A549 (cell line): ENCODE results near the gene MLXIPL. TPM values are rescaled to one million over a fixed set of nuclear protein-coding genes. Genes with fewer than 3 reads are reported as not detected.

ENCODE experiments used
- ATAC-seq, 2 experiments: fragments of 200-7000 bp in 1 of 2; fragments of >200 bp in 1 of 2; cut with Nextera tagmentation in 1 of 2; cut with Tn5 transposase in 1 of 2; 3 replicates each; pipeline versions ENCODE4 v1.8.0 to v1.9.1; 2018 to 2020; ENCODE audit warnings: mild to moderate bottlenecking in 1 of 2, moderate library complexity in 1 of 2
- CTCF ChIA-PET: fragments of 300-600 bp; sonication (Branson Sonifier 250); formaldehyde crosslinking; extraction: SDS; loops from one replicate; lab custom pipeline; 2021; ENCODE audit warnings: antibody characterized with exemption, inconsistent platforms; lab: Yijun Ruan, JAX
- POLR2A ChIA-PET: fragments of 350-600 bp; formaldehyde crosslinking; extraction: SDS; loops from one replicate; lab custom pipeline; 2021; ENCODE audit warnings: antibody characterized with exemption, inconsistent platforms; lab: Yijun Ruan, JAX
- DNase-seq, 2 experiments: peaks; one replicate each; pipeline versions ENCODE4 v3.0.0 to v3.0.0-alpha.2; 2011 to 2016; ENCODE audit warnings: low read depth in 1 of 2, low spot score in 1 of 2
- FAIRE-seq: peaks from 2 replicates; lab custom pipeline; 2011; peaks lifted over from hg19 to GRCh38; lab: Jason Lieb, UNC
- H3K27ac ChIP-seq, 2 experiments: fragments of >200 bp; sonication (Bioruptor Twin); formaldehyde crosslinking; 3 replicates each; pipeline ENCODE4 v1.5.1; 2016 to 2017
- H3K4me1 ChIP-seq: fragments of >200 bp; sonication (Bioruptor Twin); formaldehyde crosslinking; 3 replicates; pipeline ENCODE4 v1.6.1; 2016
- H3K4me2 ChIP-seq: fragments of >200 bp; sonication (Bioruptor Twin); formaldehyde crosslinking; 3 replicates; pipeline ENCODE4 v1.6.1; 2016
- H3K4me3 ChIP-seq: fragments of >200 bp; sonication (Bioruptor Twin); formaldehyde crosslinking; 3 replicates; pipeline ENCODE4 v1.5.1; 2016
- H3K9me3 ChIP-seq: fragments of >200 bp; sonication (Bioruptor Twin); formaldehyde crosslinking; 3 replicates; pipeline ENCODE4 v1.6.1; 2016
- ATOH8 ChIP-seq: fragments of 250-450 bp; sonication (Bioruptor Pico); IDR thresholded peaks from 2 replicates; pipeline ENCODE4 v1.5.0; 2020; ENCODE audit warnings: low read depth, mild to moderate bottlenecking, moderate library complexity
- CEBPB ChIP-seq, 2 experiments: fragments of >200 bp in 1 of 2; sonication (Bioruptor Twin) in 1 of 2; formaldehyde crosslinking in 1 of 2; IDR thresholded peaks; 2 replicates each; pipeline ENCODE4 v1.6.1; 2012 to 2016
- CHD4 ChIP-seq: fragments of 200-600 bp; sonication (generic); IDR thresholded peaks from 2 replicates; pipeline ENCODE4 v1.6.1; 2016; ENCODE audit warnings: antibody characterized with exemption, mild to moderate bottlenecking, borderline replicate concordance
- E2F6 ChIP-seq: IDR thresholded peaks from 2 replicates; pipeline ENCODE4 v1.6.1; 2012; ENCODE audit warnings: low read depth, borderline replicate concordance
- ESRRA ChIP-seq: fragments of 150-350 bp; IDR thresholded peaks from 2 replicates; pipeline ENCODE4 v1.6.1; 2014; ENCODE audit warnings: mild to moderate bottlenecking, low read length, borderline replicate concordance
- FOSB ChIP-seq: fragments of 250-450 bp; sonication (Bioruptor Pico); IDR thresholded peaks from 2 replicates; pipeline ENCODE4 v1.5.0; 2020; ENCODE audit warnings: mild to moderate bottlenecking, moderate library complexity
- FOSL2 ChIP-seq, 2 experiments: fragments of 450-650 bp in 1 of 2; fragments of >200 bp in 1 of 2; sonication (Bioruptor Twin) in 1 of 2; formaldehyde crosslinking; IDR thresholded peaks; 2 replicates each; pipeline versions ENCODE4 v1.5.0 to v1.6.1; 2016 to 2020; ENCODE audit warnings: mild to moderate bottlenecking in 1 of 2, moderate library complexity in 1 of 2
- GATA3 ChIP-seq: IDR thresholded peaks from 2 replicates; pipeline ENCODE4 v1.6.1; 2012; ENCODE audit warnings: borderline replicate concordance
- HES2 ChIP-seq: fragments of >200 bp; sonication (Bioruptor Twin); formaldehyde crosslinking; IDR thresholded peaks from 2 replicates; pipeline ENCODE4 v1.6.1; 2016
- HOXA7 ChIP-seq: fragments of 250-450 bp; sonication (Bioruptor Pico); IDR thresholded peaks from 2 replicates; pipeline ENCODE4 v1.5.0; 2020; ENCODE audit warnings: mild to moderate bottlenecking, moderate library complexity
- HOXB13 ChIP-seq: fragments of 250-450 bp; sonication (Bioruptor Pico); IDR thresholded peaks from 2 replicates; pipeline ENCODE4 v1.5.0; 2020; ENCODE audit warnings: low read depth, mild to moderate bottlenecking, moderate library complexity
- JUNB ChIP-seq: fragments of >200 bp; sonication (Bioruptor Twin); formaldehyde crosslinking; IDR thresholded peaks from 2 replicates; pipeline ENCODE4 v1.6.1; 2016
- KDM1A ChIP-seq: fragments of 200-600 bp; sonication (generic); IDR thresholded peaks from 2 replicates; pipeline ENCODE4 v1.6.1; 2016; ENCODE audit warnings: low read depth, mild to moderate bottlenecking
- MAZ ChIP-seq: fragments of 150-350 bp; IDR thresholded peaks from 2 replicates; pipeline ENCODE4 v1.6.1; 2014; ENCODE audit warnings: antibody characterized with exemption, low read depth, low read length, borderline replicate concordance
- NFE2L2 ChIP-seq: fragments of 150-350 bp; conservative IDR thresholded peaks from 2 replicates; pipeline ENCODE4 v1.6.1; 2014; ENCODE audit warnings: low read length
- NPAS2 ChIP-seq: fragments of 250-450 bp; sonication (Bioruptor Pico); IDR thresholded peaks from 2 replicates; pipeline ENCODE4 v1.8.0; 2022; ENCODE audit warnings: mild to moderate bottlenecking, moderate library complexity, borderline replicate concordance
- PHF8 ChIP-seq: fragments of 200-600 bp; sonication (generic); IDR thresholded peaks from 2 replicates; pipeline ENCODE4 v1.6.1; 2016; ENCODE audit warnings: low read depth, mild to moderate bottlenecking, antibody characterized with exemption, moderate library complexity, borderline replicate concordance
- POLR2A ChIP-seq: IDR thresholded peaks from 2 replicates; pipeline ENCODE4 v1.6.1; 2012; ENCODE audit warnings: mild to moderate bottlenecking, low read length
- POLR2AphosphoS2 ChIP-seq: conservative IDR thresholded peaks from 2 replicates; pipeline ENCODE4 v1.6.1; 2012; ENCODE audit warnings: low read length, improper control_type of control experiment, inconsistent platforms
- RAD21 ChIP-seq, 2 experiments: fragments of >200 bp in 1 of 2; sonication (Bioruptor Twin) in 1 of 2; formaldehyde crosslinking in 1 of 2; IDR thresholded peaks in 1 of 2; conservative IDR thresholded peaks in 1 of 2; 2 replicates in 1 of 2; 3 replicates in 1 of 2; pipeline ENCODE4 v1.6.1; 2012 to 2018; ENCODE audit warnings: inconsistent platforms in 1 of 2
- RCOR1 ChIP-seq: fragments of 150-350 bp; IDR thresholded peaks from 2 replicates; pipeline ENCODE4 v1.6.1; 2014; ENCODE audit warnings: antibody characterized with exemption, low read length, low read depth
- RFX5 ChIP-seq: fragments of 450-650 bp; IDR thresholded peaks from 2 replicates; pipeline ENCODE4 v1.7.1; 2014; ENCODE audit warnings: antibody characterized with exemption, mild to moderate bottlenecking, moderate library complexity
- ZFP36 ChIP-seq: fragments of 450-650 bp; IDR thresholded peaks from 2 replicates; pipeline ENCODE4 v1.6.1; 2014; ENCODE audit warnings: borderline replicate concordance; ENCODE audit not compliant: partially characterized antibody
- ZSCAN20 ChIP-seq: fragments of 250-450 bp; sonication (Bioruptor Pico); IDR thresholded peaks from 2 replicates; pipeline ENCODE4 v1.8.0; 2022; ENCODE audit warnings: mild to moderate bottlenecking, moderate library complexity
- WGBS: methylation state at CpG from one replicate; pipeline ENCODE4 v1.1.6; 2017; ENCODE audit errors: missing lambda C conversion rate; 5-methylcytosine and 5-hydroxymethylcytosine counted together
- polyA plus RNA-seq, 4 experiments: library from polyadenylated mRNA; depleted of rRNA in 3 of 4; stranded (reverse); fragments of >200 nt; fragmentation: RNase III in 1 of 4; extraction: RNeasy Plus Mini Kit Qiagen cat#74134 plus additional on column Dnase treatment in 1 of 4; gene quantifications; 2 replicates in 3 of 4; 3 replicates in 1 of 4; pipeline ENCODE4 v1.2.3, GENCODE V29; 2011 to 2017

The MLXIPL gene
- polyA plus RNA-seq, 2 of the 4 experiments (the other 2 are of a cell fraction): 1.4 to 3.3 TPM

- no peaks in the 10 kb centered on the region for H3K4me1 ChIP-seq
- no peak overlapping the region for H3K4me2 ChIP-seq
- no peak for TF ChIP-seq RAD21 (conservative IDR thresholded peaks at IDR 0.05 in 1 of 2, IDR thresholded peaks at IDR 0.05 in 1 of 2)
- no peak for TF ChIP-seq NPAS2
- no peak for TF ChIP-seq FOSL2 (IDR thresholded peaks at IDR 0.05)
- no peak for TF ChIP-seq FOSL2 (CRISPR knock-in tag; IDR thresholded peaks at IDR 0.05)
- no peak for TF ChIP-seq ESRRA
- TF ChIP-seq ZFP36: no peak
- TF ChIP-seq NFE2L2: no peak
- TF ChIP-seq E2F6: no peak
- no peak for TF ChIP-seq ATOH8 (CRISPR knock-in tag)
- TF ChIP-seq POLR2AphosphoS2: no peak
- no peak for TF ChIP-seq KDM1A
- no peak for TF ChIP-seq HES2
- no peak for TF ChIP-seq JUNB
- no peak for TF ChIP-seq HOXB13 (CRISPR knock-in tag)
- TF ChIP-seq CHD4: no peak
- no peak for TF ChIP-seq PHF8
- no peak for TF ChIP-seq ZSCAN20 (CRISPR knock-in tag)
- TF ChIP-seq FOSB (CRISPR knock-in tag): no peak
- TF ChIP-seq CEBPB (IDR thresholded peaks at IDR 0.05): no peak
- TF ChIP-seq HOXA7 (CRISPR knock-in tag): no peak
- no peak for ATAC-seq
- 80% methylated on average over 5 of the region's 5 CpGs for WGBS
- no peak for DNase-seq
- H3K4me3 ChIP-seq: no peak overlapping the region
- H3K9me3 ChIP-seq: no peaks in the 10 kb centered on the region
- CTCF ChIA-PET: interaction anchor here (1.5 to 19.7 kb wide), 3 partner anchors 9 to 125 kb away, joined by 4 to 290 read pairs (median 63); partner anchors contain the start of genes STX1A and VPS37D
- no peak overlapping the region for H3K27ac ChIP-seq
- POLR2A ChIA-PET: no interaction called here
- FAIRE-seq: no peak
These were observed 26.1 kb downstream of the MLXIPL start for GRCh38 chr7:73597978-73598782.

GRCh38 chr7:73596191-73597065, 27.9 kb downstream of the MLXIPL start:
- Histone ChIP-seq H3K9me3 (no peaks in the 10 kb centered on the region), H3K27ac (no peak overlapping the region), H3K4me2 (no peak overlapping the region), H3K4me1 (no peaks in the 10 kb centered on the region)
- POLR2A ChIA-PET: no interaction called here
- CTCF ChIA-PET: interaction anchor here (1.2 to 7.3 kb wide), 5 partner anchors 8 to 138 kb away, joined by 6 to 63 read pairs (median 11); partner anchors contain the start of gene VPS37D
- DNase-seq: no peak
- TF ChIP-seq ATOH8 (CRISPR knock-in tag): no peak
- TF ChIP-seq RCOR1: no peak
- TF ChIP-seq POLR2A: no peak
- no peak for TF ChIP-seq GATA3
- TF ChIP-seq FOSL2 (IDR thresholded peaks at IDR 0.05): no peak
- TF ChIP-seq FOSL2 (CRISPR knock-in tag; IDR thresholded peaks at IDR 0.05): no peak
- TF ChIP-seq MAZ: no peak
- no peak for TF ChIP-seq ZFP36
- no peak for TF ChIP-seq HOXB13 (CRISPR knock-in tag)
- TF ChIP-seq RFX5: no peak
- TF ChIP-seq RAD21 (conservative IDR thresholded peaks at IDR 0.05 in 1 of 2, IDR thresholded peaks at IDR 0.05 in 1 of 2): no peak
- no peak for TF ChIP-seq CHD4
- TF ChIP-seq, all 56 proteins: peak for 0
- 86% methylated on average over 34 of the region's 37 CpGs for WGBS
- no peak overlapping the region for H3K4me3 ChIP-seq
- no peak for ATAC-seq
- FAIRE-seq: no peak
